GM10266 (cell line): ENCODE results near the gene PRKCA.

Source experiments
- DNase-seq: peaks from one replicate; pipeline ENCODE4 v3.0.0; 2012; ENCODE audit errors: extremely low spot score
- CTCF ChIP-seq: IDR thresholded peaks from 2 replicates; pipeline ENCODE4 v1.5.1; 2012; ENCODE audit warnings: mild to moderate bottlenecking, low read depth; ENCODE audit not compliant: control insufficient read depth, insufficient read depth; ENCODE audit errors: missing control alignments

PRKCA gene

GRCh38 chr17:66775271-66775670 lies 472.9 kb downstream of the PRKCA start:
- DNase-seq, result no peak

DNA sequence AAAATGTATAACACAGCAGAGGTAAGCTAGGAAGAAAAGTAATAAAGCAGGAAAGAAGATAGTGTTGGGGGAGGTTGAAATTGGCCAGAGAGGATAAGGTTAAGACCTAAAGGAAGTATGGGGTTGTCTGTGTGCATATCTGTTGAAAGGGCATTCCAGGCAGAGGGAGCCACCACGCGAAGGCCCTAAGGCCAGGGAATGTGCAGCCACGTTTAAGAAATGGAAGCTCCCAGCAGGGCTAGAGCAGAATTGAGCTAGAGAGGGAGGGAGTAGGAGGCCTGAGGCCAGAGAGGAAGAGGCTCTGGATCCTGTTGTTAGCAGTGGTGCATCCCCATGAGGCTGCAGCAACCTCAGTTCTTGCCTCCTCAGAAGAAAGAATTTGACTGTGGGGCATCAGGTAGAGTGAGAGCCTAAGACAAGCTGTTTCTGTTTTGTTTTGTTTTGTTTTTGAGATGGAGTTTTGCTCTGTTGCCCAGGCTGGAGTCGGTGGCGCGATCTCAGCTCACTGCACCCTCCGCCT lies 473.5 kb downstream of the PRKCA start:
- no peak for TF ChIP-seq CTCF
- no peak for DNase-seq

More at GRCh38 chr17:66775271-66775670, 472.9 kb downstream of the PRKCA start:
- TF ChIP-seq CTCF, result no peak

DNA sequence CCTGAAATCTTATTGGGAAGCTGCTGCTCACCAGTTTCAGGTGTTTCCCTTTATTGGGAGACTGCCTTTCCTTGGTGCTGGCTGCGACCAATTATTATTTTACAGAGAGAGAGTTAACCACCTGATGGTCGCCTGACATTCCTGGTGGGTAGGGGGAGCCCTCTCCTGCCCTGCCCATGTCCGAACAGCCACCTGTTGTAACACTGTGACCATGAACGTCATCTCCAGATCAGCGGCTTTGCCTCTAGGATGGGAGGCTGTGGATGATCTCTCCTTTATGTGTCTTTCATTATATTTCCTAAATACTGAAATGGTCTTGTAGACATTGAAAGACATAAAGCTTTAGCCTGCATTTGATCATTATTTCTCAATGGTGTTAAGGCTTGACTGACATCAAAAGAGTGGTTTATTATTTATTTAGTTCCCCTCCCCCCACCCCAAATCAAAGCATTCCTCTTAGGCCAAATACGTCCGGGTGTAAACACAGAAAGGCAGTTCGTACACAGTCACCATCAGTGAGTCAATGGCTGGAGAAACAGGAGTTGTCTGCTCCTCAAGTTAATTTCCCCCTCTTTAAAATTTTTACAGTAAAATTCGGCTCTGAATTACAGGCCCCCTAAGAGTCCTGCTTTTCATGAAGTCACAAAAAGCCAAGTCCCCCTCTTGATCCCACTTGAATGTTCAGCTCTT lies 474.7 kb downstream of the PRKCA start:
- no peak for TF ChIP-seq CTCF
- no peak for DNase-seq

- no peak for TF ChIP-seq CTCF
- no peak for DNase-seq
These were observed 475.3 kb downstream of the PRKCA start for GRCh38 chr17:66777689-66778225.

- no peak for DNase-seq
- TF ChIP-seq CTCF, result no peak
These were observed 476.3 kb downstream of the PRKCA start for GRCh38 chr17:66778531-66779236.

DNA sequence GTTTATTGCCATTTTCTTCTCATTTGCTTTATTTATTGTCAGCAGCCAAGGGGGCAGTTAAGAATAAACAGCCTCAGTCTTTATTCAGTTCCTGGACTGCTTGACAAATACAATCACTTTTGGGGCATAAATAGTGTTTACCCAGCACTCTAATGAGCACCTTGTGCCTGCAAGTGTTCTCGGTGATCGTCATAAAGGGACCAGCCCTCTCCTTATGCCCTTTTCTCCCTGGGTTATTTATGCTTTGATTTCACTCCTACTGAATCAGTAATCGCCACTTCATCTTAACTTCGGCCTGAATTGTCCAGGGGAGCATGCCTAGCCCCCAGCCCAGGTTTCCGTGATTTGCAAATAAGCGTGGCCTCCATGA lies 476.8 kb downstream of the PRKCA start:
- no peak for TF ChIP-seq CTCF
- no peak for DNase-seq

DNA sequence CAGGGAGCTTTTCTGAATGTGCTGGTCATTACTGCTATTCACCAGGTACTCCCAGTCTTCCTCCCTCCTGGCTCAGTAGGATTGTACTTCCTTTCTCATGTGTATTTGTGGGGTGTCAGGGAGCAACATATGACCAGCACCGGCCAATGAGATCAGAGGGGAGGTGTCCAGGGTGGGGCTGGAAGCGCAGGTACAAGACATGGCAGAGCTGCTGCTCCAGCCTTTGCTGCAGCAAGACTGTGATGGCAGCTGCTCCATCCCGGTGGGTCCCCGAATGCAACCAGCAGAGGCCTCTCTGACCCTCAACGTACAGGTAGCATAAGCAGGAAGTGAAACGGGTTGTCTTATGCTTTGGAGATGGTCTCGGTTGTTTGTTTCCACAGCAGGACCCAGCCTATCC lies 478.7 kb downstream of the PRKCA start:
- no peak for TF ChIP-seq CTCF
- no peak for DNase-seq
